CD4-positive, alpha-beta T cell (primary cell): ENCODE measurements around the gene SNRNP70. TPM values are rescaled to one million over a fixed set of nuclear protein-coding genes. Genes with fewer than 3 reads are reported as not detected.

Experiments used
- ATAC-seq: fragments of 200-7000 bp; cut with Tn5 transposase; one replicate; pipeline ENCODE4 v1.10.0; 2022; ENCODE audit warnings: mild to moderate bottlenecking; ENCODE audit not compliant: poor library complexity
- CTCF ChIA-PET: fragments of 350-600 bp; sonication (Branson Sonifier 250); formaldehyde crosslinking; loops from one replicate; lab custom pipeline; 2021; ENCODE audit warnings: antibody characterized with exemption, inconsistent platforms; lab: Charles Lee
- POLR2A ChIA-PET: fragments of 350-600 bp; sonication (Branson Sonifier 250); formaldehyde crosslinking; loops from one replicate; lab custom pipeline; 2021; ENCODE audit warnings: antibody characterized with exemption, inconsistent platforms; lab: Charles Lee
- DNase-seq, 14 experiments: peaks; one replicate each; pipeline ENCODE4 v3.0.0-alpha.2; 2013 to 2020; ENCODE audit warnings: mixed read lengths in 2 of 14
- H3K27ac ChIP-seq, 2 donors: one replicate each; pipeline versions ENCODE4 v1.5.1 to v1.7.0; 2013; ENCODE audit warnings: low read length in 2 of 2, low read depth in 1 of 2, mild to moderate bottlenecking in 1 of 2
- H3K27me3 ChIP-seq, 2 experiments: 1 replicate in 1 of 2; 2 replicates in 1 of 2; pipeline versions ENCODE4 v1.6.1 to v1.7.0; 2013; ENCODE audit warnings: low read length in 2 of 2, control low read depth in 1 of 2, mild to moderate bottlenecking in 1 of 2, moderate library complexity in 1 of 2; ENCODE audit not compliant: insufficient read depth in 2 of 2, control insufficient read depth in 1 of 2
- H3K36me3 ChIP-seq: one replicate; pipeline ENCODE4 v1.6.1; 2013; ENCODE audit warnings: low read length, control low read depth; ENCODE audit not compliant: insufficient read depth
- H3K4me1 ChIP-seq: one replicate; pipeline ENCODE4 v1.6.1; 2013; ENCODE audit warnings: low read length, control low read depth; ENCODE audit not compliant: insufficient read depth
- H3K4me3 ChIP-seq: one replicate; pipeline ENCODE4 v1.5.1; 2013; ENCODE audit warnings: mild to moderate bottlenecking, low read length, moderate library complexity
- H3K9me3 ChIP-seq, 2 experiments: 1 replicate in 1 of 2; 2 replicates in 1 of 2; pipeline versions ENCODE4 v1.6.1 to v1.7.0; 2013; ENCODE audit warnings: low read length in 2 of 2, mild to moderate bottlenecking in 2 of 2, control low read depth in 1 of 2, moderate library complexity in 1 of 2; ENCODE audit not compliant: control insufficient read depth in 1 of 2, insufficient read depth in 1 of 2
- H3K27ac Mint-ChIP-seq: one replicate; pipeline ENCODE4 v1.8.0; 2020; ENCODE audit warnings: mixed read lengths
- H3K27me3 Mint-ChIP-seq: one replicate; pipeline ENCODE4 v1.8.0; 2021; ENCODE audit warnings: mixed read lengths
- H3K36me3 Mint-ChIP-seq: one replicate; pipeline ENCODE4 v1.8.0; 2021; ENCODE audit warnings: low read depth, mixed read lengths
- H3K4me1 Mint-ChIP-seq: one replicate; pipeline ENCODE4 v1.8.0; 2021; ENCODE audit warnings: low read depth, mixed read lengths
- H3K4me3 Mint-ChIP-seq: one replicate; pipeline ENCODE4 v1.8.0; 2020; ENCODE audit warnings: mild to moderate bottlenecking, mixed read lengths
- H3K9me3 Mint-ChIP-seq: one replicate; pipeline ENCODE4 v1.8.0; 2020; ENCODE audit warnings: mixed read lengths
- intact Hi-C, 2 experiments: fragments of 100-400 bp; cut with DNase I in 1 of 2; cut with micrococcal nuclease in 1 of 2; formaldehyde crosslinking; loops; one replicate each; pipeline versions ENCODE4 v1.15.1 to v1.9.0; 2023 to 2025; cut with DNase I, micrococcal nuclease
- total RNA-seq, 174 experiments: library from RNA in 2 of 174; stranded (reverse) in 2 of 174; gene quantifications; one replicate each; pipeline ENCODE4 v1.2.3 and lab custom pipeline; 2021 to 2026
- TF ChIP-seq, protein P1 (sequence below): fragments of 200-600 bp; IDR thresholded peaks from one replicate; pipeline ENCODE4 v1.8.0; 2022; ENCODE audit warnings: antibody characterized with exemption, mild to moderate bottlenecking

The SNRNP70 gene
- total RNA-seq, 2 experiments from 2014 or later: 375 to 397 TPM

DNA sequence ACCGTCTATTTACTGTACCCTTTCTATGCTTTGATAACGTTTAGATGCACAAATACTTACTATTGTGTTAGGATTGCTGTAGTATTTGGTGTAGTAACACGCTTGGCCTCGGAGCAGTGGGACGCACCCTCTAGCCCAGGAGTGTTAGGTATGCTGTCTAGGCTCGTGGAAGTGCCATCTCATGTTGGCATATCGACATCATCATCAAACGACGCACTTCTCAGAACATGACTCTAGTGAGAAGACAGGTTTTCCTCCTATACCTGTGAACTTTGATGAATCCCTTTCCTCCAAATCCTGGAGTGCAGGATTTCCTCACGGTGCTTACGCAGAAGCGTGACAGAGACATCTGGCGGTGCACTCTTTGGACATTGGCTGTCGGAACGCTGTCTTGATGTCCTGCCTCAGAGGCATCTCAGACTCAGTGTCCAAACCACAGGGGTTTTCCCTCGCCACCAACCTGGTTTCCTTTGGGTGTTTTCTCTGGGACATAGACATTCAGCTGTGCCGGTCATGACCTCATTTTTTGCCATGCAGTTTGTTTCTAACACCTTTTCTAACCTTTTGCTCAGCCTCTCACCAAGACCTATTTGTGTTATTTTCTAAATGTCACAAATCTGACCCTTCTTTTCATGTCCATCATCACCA lies 6.3 kb downstream of the SNRNP70 start:
- Mint-ChIP-seq H3K4me1 (peaks cover 37% of the 10 kb centered on the region), H3K27ac (peak overlapping the region; percentile 36), H3K4me3 (peak overlapping the region; percentile 48), H3K27me3 (no peaks in the 10 kb centered on the region), H3K36me3 (peaks cover 82% of the 10 kb centered on the region), H3K9me3 (no peaks in the 10 kb centered on the region)
- CTCF ChIA-PET: no interaction called here
- intact Hi-C loops: no loop called here
- TF ChIP-seq, protein P1, sequence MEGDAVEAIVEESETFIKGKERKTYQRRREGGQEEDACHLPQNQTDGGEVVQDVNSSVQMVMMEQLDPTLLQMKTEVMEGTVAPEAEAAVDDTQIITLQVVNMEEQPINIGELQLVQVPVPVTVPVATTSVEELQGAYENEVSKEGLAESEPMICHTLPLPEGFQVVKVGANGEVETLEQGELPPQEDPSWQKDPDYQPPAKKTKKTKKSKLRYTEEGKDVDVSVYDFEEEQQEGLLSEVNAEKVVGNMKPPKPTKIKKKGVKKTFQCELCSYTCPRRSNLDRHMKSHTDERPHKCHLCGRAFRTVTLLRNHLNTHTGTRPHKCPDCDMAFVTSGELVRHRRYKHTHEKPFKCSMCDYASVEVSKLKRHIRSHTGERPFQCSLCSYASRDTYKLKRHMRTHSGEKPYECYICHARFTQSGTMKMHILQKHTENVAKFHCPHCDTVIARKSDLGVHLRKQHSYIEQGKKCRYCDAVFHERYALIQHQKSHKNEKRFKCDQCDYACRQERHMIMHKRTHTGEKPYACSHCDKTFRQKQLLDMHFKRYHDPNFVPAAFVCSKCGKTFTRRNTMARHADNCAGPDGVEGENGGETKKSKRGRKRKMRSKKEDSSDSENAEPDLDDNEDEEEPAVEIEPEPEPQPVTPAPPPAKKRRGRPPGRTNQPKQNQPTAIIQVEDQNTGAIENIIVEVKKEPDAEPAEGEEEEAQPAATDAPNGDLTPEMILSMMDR: no peak
- no peak for ATAC-seq
- Histone ChIP-seq H3K27me3 (no peaks in the 10 kb centered on the region), H3K4me1 (peaks cover 36% of the 10 kb centered on the region), H3K27ac (no peak overlapping the region), H3K9me3 (no peaks in the 10 kb centered on the region), H3K4me3 (no peak overlapping the region), H3K36me3 (peaks cover 74% of the 10 kb centered on the region)
- POLR2A ChIA-PET: no interaction called here
- DNase-seq: peak in 1 of 14 experiments; percentile 56

DNA sequence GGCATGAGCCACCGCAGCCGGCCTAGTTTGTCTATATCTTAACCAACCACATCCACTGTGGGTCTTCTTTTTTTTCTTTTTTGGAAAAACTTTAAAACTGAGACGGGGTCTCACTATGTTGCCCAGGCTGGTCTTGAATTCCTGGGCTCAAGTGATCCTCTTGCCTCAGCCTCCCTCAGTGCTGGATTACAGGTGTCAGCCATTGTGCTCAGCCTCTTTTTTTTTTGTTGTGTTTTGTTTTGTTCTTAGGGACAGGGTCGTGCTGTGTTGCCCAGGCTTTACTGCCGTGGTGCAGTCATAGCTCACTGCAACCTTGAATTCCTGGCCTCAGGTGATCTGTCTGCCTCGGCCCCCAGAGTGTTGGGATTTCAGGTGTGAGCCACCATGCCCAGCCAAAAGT lies 7.4 kb downstream of the SNRNP70 start:
- POLR2A ChIA-PET: no interaction called here
- TF ChIP-seq, protein P1: no peak
- H3K9me3 ChIP-seq: no peaks in the 10 kb centered on the region
- no peaks in the 10 kb centered on the region for H3K27me3 ChIP-seq
- no peak for DNase-seq
- no peaks in the 10 kb centered on the region for H3K9me3 Mint-ChIP-seq
- H3K4me3 Mint-ChIP-seq: no peak overlapping the region
- H3K27me3 Mint-ChIP-seq: no peaks in the 10 kb centered on the region
- H3K27ac ChIP-seq: no peak overlapping the region
- H3K27ac Mint-ChIP-seq: no peak overlapping the region
- H3K36me3 ChIP-seq: peaks cover 81% of the 10 kb centered on the region
- peaks cover 34% of the 10 kb centered on the region for H3K4me1 Mint-ChIP-seq
- H3K36me3 Mint-ChIP-seq: peaks cover 85% of the 10 kb centered on the region
- CTCF ChIA-PET: interaction anchor here (1.2 kb wide), 1 partner anchor 14 kb away, joined by 6 read pairs; no protein-coding TSS in a partner anchor
- no peak for ATAC-seq
- H3K4me3 ChIP-seq: no peak overlapping the region
- H3K4me1 ChIP-seq: peaks cover 28% of the 10 kb centered on the region
- intact Hi-C loops: no loop called here

DNA sequence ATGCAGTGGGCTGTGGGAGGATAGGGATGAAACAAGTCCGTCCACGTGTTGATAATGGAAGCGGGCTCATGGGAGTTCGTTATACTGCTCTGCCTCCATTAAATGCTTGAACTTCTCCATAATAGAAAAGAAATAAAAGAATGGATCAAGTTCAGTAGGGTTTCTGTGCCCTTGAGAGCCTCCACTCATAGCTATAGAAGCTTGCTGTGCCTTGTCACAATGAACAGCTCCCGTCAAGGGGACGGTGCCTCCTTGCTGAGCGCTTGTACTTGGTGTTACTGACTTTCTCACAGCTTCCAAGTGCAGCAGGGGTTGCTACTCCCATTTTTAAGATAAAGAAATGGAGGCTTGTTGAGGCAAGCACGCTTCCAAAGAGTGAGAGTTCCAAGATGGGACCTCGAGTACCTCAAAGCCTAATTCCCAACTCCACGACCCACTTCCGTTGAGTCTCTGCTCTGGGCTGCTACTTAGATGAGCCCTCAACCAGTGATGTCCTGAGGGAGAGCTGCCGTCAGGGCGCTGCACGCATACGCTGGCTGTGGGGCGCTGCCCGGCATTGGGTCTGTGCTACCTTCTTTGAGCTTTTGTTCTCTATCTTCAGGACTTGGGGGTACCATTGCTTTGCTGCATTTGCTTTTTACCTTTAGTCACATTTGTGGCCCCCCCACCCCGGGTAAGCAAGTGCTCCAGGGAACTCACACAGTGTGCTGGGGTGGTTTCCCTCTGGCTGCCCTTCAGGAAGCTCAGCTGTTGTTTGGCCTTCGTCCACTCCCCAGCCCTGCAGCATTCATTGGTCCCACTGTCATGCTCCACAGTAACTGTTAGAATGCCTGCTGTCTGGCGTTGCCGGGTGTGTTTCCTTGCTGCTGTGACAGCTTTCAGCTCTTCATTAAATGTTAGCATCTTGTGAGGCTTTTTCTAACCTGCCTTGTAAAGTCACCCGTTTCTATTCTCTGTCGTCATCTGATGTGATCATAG lies 9.5 kb downstream of the SNRNP70 start:
- no peak overlapping the region for H3K27ac Mint-ChIP-seq
- peaks cover 91% of the 10 kb centered on the region for H3K36me3 Mint-ChIP-seq
- DNase-seq (no peak), ATAC-seq (no peak)
- intact Hi-C loops: no loop called here
- no peak overlapping the region for H3K4me3 Mint-ChIP-seq
- no peaks in the 10 kb centered on the region for H3K9me3 ChIP-seq
- H3K4me1 Mint-ChIP-seq: peaks cover 29% of the 10 kb centered on the region
- no peak overlapping the region for H3K27ac ChIP-seq
- H3K27me3 ChIP-seq: no peaks in the 10 kb centered on the region
- TF ChIP-seq, protein P1: no peak
- CTCF ChIA-PET: interaction anchor here (0.6 to 1.9 kb wide), 4 partner anchors 19 to 507 kb away, joined by 3 to 10 read pairs (median 4); partner anchors contain the start of gene LIN7B
- H3K9me3 Mint-ChIP-seq: no peaks in the 10 kb centered on the region
- H3K27me3 Mint-ChIP-seq: no peaks in the 10 kb centered on the region
- peaks cover 25% of the 10 kb centered on the region for H3K4me1 ChIP-seq
- peaks cover 89% of the 10 kb centered on the region for H3K36me3 ChIP-seq
- H3K4me3 ChIP-seq: no peak overlapping the region
- POLR2A ChIA-PET: no interaction called here
